ENCODE measurements around the gene DPPA3.
"Not testable (repeated sequence)": the region's sequence is repeated elsewhere in the genome, so short reads cannot be mapped to it uniquely, and the experiment has no call there.

DNA sequence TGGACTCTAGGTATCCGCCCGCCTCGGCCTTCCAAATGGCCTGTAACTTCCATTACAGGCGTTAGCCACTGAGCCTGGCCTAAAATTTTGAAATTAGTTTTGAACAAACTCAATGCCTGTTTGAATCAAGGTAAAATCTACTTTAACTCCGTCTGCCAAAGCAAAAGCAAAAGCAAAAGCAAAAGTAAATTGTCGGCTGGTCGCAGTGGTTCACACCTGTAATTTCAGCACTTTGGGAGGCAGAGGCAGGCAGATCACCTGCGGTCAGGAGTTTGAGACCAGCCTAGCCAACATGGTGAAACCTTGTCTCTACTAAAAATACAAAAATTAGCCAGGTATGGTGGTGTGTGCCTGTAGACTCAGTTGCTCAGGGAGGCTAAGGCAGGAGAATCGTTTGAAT lies 44.4 kb downstream of the DPPA3 start:
- TF ChIP-seq HCFC1 (IDR thresholded peaks at IDR 0.05; ENCODE audit: low read depth, low read length); POLR2AphosphoS5 (IDR thresholded peaks at IDR 0.05; ENCODE audit: control insufficient read depth, insufficient read depth, low read depth, low read length); TAF1 (IDR thresholded peaks at IDR 0.05; ENCODE audit: control insufficient read depth, extremely low read depth, insufficient read depth, low read length, severe bottlenecking): not testable (repeated sequence)

Measured in K562 (cell line).